K562 (cell line): ENCODE results near the gene RNF215. TPM values are rescaled to one million over a fixed set of nuclear protein-coding genes. Genes with fewer than 3 reads are reported as not detected.

Experiments
- BHLHE40 ChIP-seq: IDR thresholded peaks from 2 replicates; pipeline ENCODE4 v1.6.1; 2011; ENCODE audit warnings: low read length, improper control_type of control experiment
- CBFB ChIP-seq: sonication (generic); formaldehyde crosslinking; IDR thresholded peaks from 2 replicates; pipeline ENCODE4 v1.4.0; 2020; ENCODE audit warnings: mild to moderate bottlenecking, missing genetic modification reagents
- CBX5 ChIP-seq: IDR thresholded peaks from 2 replicates; pipeline ENCODE4 v1.6.1; 2014; ENCODE audit warnings: low read depth, borderline replicate concordance
- DDX20 ChIP-seq: fragments of 450-650 bp; IDR thresholded peaks from 2 replicates; pipeline ENCODE4 v1.6.1; 2016; ENCODE audit warnings: missing genetic modification characterization, low read depth, mild to moderate bottlenecking, missing compliant biosample characterization, moderate library complexity
- ETS2 ChIP-seq: IDR thresholded peaks from 2 replicates; pipeline ENCODE4 v1.6.1; 2016; ENCODE audit warnings: borderline replicate concordance, missing genetic modification characterization, mild to moderate bottlenecking, moderate library complexity, missing compliant biosample characterization; ENCODE audit not compliant: poor library complexity, severe bottlenecking
- GABPB2 ChIP-seq: fragments of 250-450 bp; sonication (Bioruptor Pico); conservative IDR thresholded peaks from 2 replicates; pipeline ENCODE4 v1.5.1; 2021; ENCODE audit warnings: mild to moderate bottlenecking
- MCM3 ChIP-seq: fragments of 450-650 bp; IDR thresholded peaks from 2 replicates; pipeline ENCODE4 v1.6.1; 2016
- MCM7 ChIP-seq, 2 experiments: fragments of 450-650 bp; IDR thresholded peaks; 2 replicates each; pipeline ENCODE4 v1.6.1; 2016 to 2018
- NFRKB ChIP-seq: fragments of 450-650 bp; IDR thresholded peaks from 2 replicates; pipeline ENCODE4 v1.6.1; 2016; ENCODE audit warnings: low read depth
- PCBP2 ChIP-seq: fragments of 200-400 bp; formaldehyde crosslinking; IDR thresholded peaks from 2 replicates; pipeline ENCODE4 v1.6.1; 2018; ENCODE audit warnings: low read length, low read depth, mild to moderate bottlenecking, moderate library complexity; ENCODE audit not compliant: poor library complexity, severe bottlenecking
- SAP30 ChIP-seq: fragments of 200-600 bp; sonication (generic); IDR thresholded peaks from 2 replicates; pipeline ENCODE4 v1.6.1; 2012; ENCODE audit warnings: borderline replicate concordance, low read depth, mild to moderate bottlenecking, moderate library complexity, low read length, control low read depth, inconsistent platforms; ENCODE audit not compliant: insufficient read depth, poor library complexity, severe bottlenecking
- SLC30A9 ChIP-seq: fragments of 250-450 bp; sonication (Bioruptor Pico); IDR thresholded peaks from 2 replicates; pipeline ENCODE4 v1.8.0; 2022; ENCODE audit warnings: mild to moderate bottlenecking, moderate library complexity
- SNIP1 ChIP-seq: fragments of 450-650 bp; IDR thresholded peaks from 2 replicates; pipeline ENCODE4 v1.7.1; 2017; ENCODE audit warnings: low read depth, mild to moderate bottlenecking
- ZFP30 ChIP-seq: fragments of 250-450 bp; sonication (Bioruptor Pico); IDR thresholded peaks from 2 replicates; pipeline ENCODE4 v1.8.0; 2022; ENCODE audit warnings: moderate library complexity, mild to moderate bottlenecking, inconsistent platforms, borderline replicate concordance
- ZFP36 ChIP-seq: fragments of 150-350 bp; IDR thresholded peaks from 2 replicates; pipeline ENCODE4 v1.6.1; 2018; ENCODE audit warnings: low read length, low read depth; ENCODE audit not compliant: partially characterized antibody
- ZKSCAN1 ChIP-seq: fragments of 150-350 bp; IDR thresholded peaks from 2 replicates; pipeline ENCODE4 v1.6.1; 2016; ENCODE audit warnings: low read depth, low read length
- ZKSCAN3 ChIP-seq: fragments of 250-450 bp; sonication (Bioruptor Pico); IDR thresholded peaks from 2 replicates; pipeline ENCODE4 v1.4.0; 2020
- ZNF239 ChIP-seq: fragments of 250-450 bp; sonication (Bioruptor Pico); IDR thresholded peaks from 2 replicates; pipeline ENCODE4 v1.4.0; 2020; ENCODE audit warnings: mild to moderate bottlenecking
- ZNF586 ChIP-seq: fragments of 450-650 bp; formaldehyde crosslinking; conservative IDR thresholded peaks from 2 replicates; pipeline ENCODE4 v1.4.0; 2020; ENCODE audit warnings: mild to moderate bottlenecking, moderate library complexity
- ZNF695 ChIP-seq: fragments of 450-650 bp; formaldehyde crosslinking; IDR thresholded peaks from 2 replicates; pipeline ENCODE4 v1.4.0; 2020; ENCODE audit warnings: mild to moderate bottlenecking, moderate library complexity
- ZNF785 ChIP-seq: fragments of 250-450 bp; sonication (Bioruptor Pico); IDR thresholded peaks from 2 replicates; pipeline ENCODE4 v1.4.0; 2020; ENCODE audit warnings: mild to moderate bottlenecking
- polyA plus RNA-seq, 8 experiments: library from polyadenylated mRNA; depleted of rRNA in 4 of 8; stranded (reverse) in 5 of 8; unstranded in 3 of 8; fragments of >200 nt; fragmentation: Nextera tagmentation in 2 of 8; fragmentation: Illumina TruSeq in 1 of 8; extraction: Ambion mirVana in 2 of 8; extraction: Trizol in 1 of 8; gene quantifications; 2 replicates each; pipeline versions ENCODE4 v1.2.1 to v1.2.3, GENCODE V29; 2011 to 2014; ENCODE audit warnings: inconsistent platforms in 1 of 8, missing spikeins in 1 of 8
- total RNA-seq, 7 experiments: library from RNA; depleted of rRNA in 6 of 7; stranded (reverse); fragments of >200 nt in 6 of 7; fragmentation: Illumina TruSeq in 2 of 7; extraction: Trizol in 2 of 7; gene quantifications; 2 replicates each; pipeline versions ENCODE4 v1.2.1 to v1.2.3, GENCODE V29; 2011 to 2021; ENCODE audit warnings: low replicate concordance in 1 of 7
- TF ChIP-seq, protein P1 (sequence below): fragments of 450-650 bp; IDR thresholded peaks from 2 replicates; pipeline ENCODE4 v1.6.1; 2017; ENCODE audit warnings: antibody characterized with exemption, mild to moderate bottlenecking
- TF ChIP-seq, protein P2 (sequence below): fragments of 450-650 bp; conservative IDR thresholded peaks from 2 replicates; pipeline ENCODE4 v1.6.1; 2016; ENCODE audit warnings: missing genetic modification characterization, low read depth, mild to moderate bottlenecking, missing compliant biosample characterization, moderate library complexity
- TF ChIP-seq, protein P3 (sequence below): fragments of 450-650 bp; formaldehyde crosslinking; IDR thresholded peaks from 2 replicates; pipeline ENCODE4 v1.4.0; 2020; ENCODE audit warnings: mild to moderate bottlenecking, moderate library complexity

The RNF215 gene
- total and polyA plus RNA-seq, 9 of the 15 experiments (the other 6 are each of a cell fraction or from before 2014, with no cell fraction given), result 0.08 to 9.8 (median 2.7) TPM

DNA sequence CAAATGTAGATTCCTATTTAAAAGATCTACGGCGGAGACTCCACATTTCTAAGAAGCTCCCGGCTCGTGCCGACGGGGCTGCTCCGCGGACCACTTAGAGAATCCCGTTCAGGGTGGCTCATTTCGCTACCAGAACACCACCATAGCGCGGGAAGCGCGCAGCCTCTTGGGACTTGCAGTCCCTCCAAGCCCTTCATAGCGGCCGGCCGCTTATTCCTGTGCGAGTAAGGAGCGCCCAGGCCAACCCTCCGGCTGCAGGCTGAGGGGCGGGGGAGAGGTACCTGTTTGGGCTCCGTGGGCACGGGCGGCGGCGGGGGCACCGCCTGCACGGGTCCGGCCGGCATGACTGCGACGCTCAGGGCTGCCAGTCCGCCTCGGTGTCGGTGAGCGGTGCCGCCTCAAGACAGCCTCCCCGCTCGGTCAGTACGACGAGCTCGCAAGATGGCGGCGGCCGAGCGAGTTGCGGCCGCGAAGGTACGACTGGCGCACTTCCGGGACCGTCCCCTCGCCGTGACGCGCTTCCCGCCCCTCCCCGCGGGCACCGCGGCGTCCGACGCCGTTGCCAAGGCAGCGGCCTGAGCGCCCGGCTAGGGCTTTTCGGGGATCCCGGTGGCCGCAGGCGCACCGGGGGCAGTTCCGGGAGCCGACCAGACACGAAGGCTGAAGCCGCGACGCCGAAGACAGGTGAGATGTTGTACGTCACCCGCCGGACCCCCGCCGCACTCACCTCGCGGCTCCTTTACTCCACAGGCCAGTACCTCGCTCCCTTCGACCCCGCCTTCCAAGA is 30.6 kb downstream of the RNF215 start, which contains the start of the genes CCDC157 and SF3A1 (continued):
- TF ChIP-seq, protein P1, sequence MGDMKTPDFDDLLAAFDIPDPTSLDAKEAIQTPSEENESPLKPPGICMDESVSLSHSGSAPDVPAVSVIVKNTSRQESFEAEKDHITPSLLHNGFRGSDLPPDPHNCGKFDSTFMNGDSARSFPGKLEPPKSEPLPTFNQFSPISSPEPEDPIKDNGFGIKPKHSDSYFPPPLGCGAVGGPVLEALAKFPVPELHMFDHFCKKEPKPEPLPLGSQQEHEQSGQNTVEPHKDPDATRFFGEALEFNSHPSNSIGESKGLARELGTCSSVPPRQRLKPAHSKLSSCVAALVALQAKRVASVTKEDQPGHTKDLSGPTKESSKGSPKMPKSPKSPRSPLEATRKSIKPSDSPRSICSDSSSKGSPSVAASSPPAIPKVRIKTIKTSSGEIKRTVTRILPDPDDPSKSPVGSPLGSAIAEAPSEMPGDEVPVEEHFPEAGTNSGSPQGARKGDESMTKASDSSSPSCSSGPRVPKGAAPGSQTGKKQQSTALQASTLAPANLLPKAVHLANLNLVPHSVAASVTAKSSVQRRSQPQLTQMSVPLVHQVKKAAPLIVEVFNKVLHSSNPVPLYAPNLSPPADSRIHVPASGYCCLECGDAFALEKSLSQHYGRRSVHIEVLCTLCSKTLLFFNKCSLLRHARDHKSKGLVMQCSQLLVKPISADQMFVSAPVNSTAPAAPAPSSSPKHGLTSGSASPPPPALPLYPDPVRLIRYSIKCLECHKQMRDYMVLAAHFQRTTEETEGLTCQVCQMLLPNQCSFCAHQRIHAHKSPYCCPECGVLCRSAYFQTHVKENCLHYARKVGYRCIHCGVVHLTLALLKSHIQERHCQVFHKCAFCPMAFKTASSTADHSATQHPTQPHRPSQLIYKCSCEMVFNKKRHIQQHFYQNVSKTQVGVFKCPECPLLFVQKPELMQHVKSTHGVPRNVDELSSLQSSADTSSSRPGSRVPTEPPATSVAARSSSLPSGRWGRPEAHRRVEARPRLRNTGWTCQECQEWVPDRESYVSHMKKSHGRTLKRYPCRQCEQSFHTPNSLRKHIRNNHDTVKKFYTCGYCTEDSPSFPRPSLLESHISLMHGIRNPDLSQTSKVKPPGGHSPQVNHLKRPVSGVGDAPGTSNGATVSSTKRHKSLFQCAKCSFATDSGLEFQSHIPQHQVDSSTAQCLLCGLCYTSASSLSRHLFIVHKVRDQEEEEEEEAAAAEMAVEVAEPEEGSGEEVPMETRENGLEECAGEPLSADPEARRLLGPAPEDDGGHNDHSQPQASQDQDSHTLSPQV, result no peak
- TF ChIP-seq, protein P2, sequence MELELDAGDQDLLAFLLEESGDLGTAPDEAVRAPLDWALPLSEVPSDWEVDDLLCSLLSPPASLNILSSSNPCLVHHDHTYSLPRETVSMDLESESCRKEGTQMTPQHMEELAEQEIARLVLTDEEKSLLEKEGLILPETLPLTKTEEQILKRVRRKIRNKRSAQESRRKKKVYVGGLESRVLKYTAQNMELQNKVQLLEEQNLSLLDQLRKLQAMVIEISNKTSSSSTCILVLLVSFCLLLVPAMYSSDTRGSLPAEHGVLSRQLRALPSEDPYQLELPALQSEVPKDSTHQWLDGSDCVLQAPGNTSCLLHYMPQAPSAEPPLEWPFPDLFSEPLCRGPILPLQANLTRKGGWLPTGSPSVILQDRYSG (tag), result no peak
- TF ChIP-seq DDX20 (tag), result no peak
- no peak for TF ChIP-seq ZNF586
- TF ChIP-seq ZNF785, result no peak
- no peak for TF ChIP-seq SNIP1
- no peak for TF ChIP-seq ZFP36
- no peak for TF ChIP-seq ZNF695 (CRISPR knock-in tag)
- TF ChIP-seq, protein P3, sequence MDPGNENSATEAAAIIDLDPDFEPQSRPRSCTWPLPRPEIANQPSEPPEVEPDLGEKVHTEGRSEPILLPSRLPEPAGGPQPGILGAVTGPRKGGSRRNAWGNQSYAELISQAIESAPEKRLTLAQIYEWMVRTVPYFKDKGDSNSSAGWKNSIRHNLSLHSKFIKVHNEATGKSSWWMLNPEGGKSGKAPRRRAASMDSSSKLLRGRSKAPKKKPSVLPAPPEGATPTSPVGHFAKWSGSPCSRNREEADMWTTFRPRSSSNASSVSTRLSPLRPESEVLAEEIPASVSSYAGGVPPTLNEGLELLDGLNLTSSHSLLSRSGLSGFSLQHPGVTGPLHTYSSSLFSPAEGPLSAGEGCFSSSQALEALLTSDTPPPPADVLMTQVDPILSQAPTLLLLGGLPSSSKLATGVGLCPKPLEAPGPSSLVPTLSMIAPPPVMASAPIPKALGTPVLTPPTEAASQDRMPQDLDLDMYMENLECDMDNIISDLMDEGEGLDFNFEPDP (CRISPR knock-in tag), result no peak
- no peak; the same call in 1 of the 2 replicates for TF ChIP-seq CBFB (CRISPR knock-in tag)
- no peak for TF ChIP-seq NFRKB
- TF ChIP-seq ZNF239 (CRISPR knock-in tag), result no peak
- no peak for TF ChIP-seq MCM7 (IDR thresholded peaks at IDR 0.05)
- TF ChIP-seq ZKSCAN3 (CRISPR knock-in tag), result no peak
- TF ChIP-seq CBX5, result no peak
- no peak for TF ChIP-seq ETS2 (tag)
- no peak for TF ChIP-seq PCBP2
- no peak for TF ChIP-seq ZFP30 (CRISPR knock-in tag)
- TF ChIP-seq SLC30A9, result no peak
- TF ChIP-seq BHLHE40, result 0 out of 2 replicates have a peak, but pooled peaks have one; percentile 5
- TF ChIP-seq MCM3, result no peak
- TF ChIP-seq SAP30, result peak; percentile 87
- no peak for TF ChIP-seq ZKSCAN1
- no peak for TF ChIP-seq GABPB2 (CRISPR knock-in tag)
